ENCODE results near the gene FGGY. TPM values are rescaled to one million over a fixed set of nuclear protein-coding genes. Genes with fewer than 3 reads are reported as not detected.
"Not testable (repeated sequence)": the region's sequence is repeated elsewhere in the genome, so short reads cannot be mapped to it uniquely, and the experiment has no call there.

The FGGY gene
- total RNA-seq, 1 donor = 24.6 TPM

DNA sequence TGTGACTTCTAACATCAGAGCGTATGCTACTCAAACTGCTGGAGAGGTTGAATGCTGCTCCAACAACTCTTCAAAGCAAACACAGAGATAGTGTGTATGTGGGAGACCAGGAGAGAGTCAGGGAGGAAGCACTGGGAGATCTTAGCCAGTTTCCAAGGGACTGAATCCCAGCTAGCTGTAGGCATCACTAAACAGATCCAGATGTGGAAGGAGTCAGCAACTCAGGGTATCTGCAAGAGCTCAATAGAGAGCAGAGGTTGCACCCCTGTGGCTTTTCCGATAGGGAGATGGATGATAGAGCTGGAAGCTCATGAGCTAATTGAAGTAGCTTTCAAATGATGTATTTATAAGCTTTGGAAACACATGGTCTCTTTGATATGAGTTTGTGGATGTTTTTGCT is 349.0 kb downstream of the FGGY start:
- TF ChIP-seq CTCF (IDR thresholded peaks at IDR 0.05; ENCODE audit: extremely low read depth, low read depth, low read length) = no peak
- Histone ChIP-seq H3K9me3 (ENCODE audit: low read depth, low read length) (no peaks in the 10 kb centered on the region), H3K4me1 (ENCODE audit: insufficient read depth, low read length) (no peaks in the 10 kb centered on the region), H3K4me2 (ENCODE audit: insufficient read depth, low read length) (no peak overlapping the region), H3K27ac (ENCODE audit: low read depth, low read length) (no peak overlapping the region), H3K36me3 (ENCODE audit: insufficient read depth, low read length) (no peaks in the 10 kb centered on the region), H3K27me3 (ENCODE audit: insufficient read depth, low read length) (no peaks in the 10 kb centered on the region), H3K4me3 (ENCODE audit: insufficient read depth, low read length) (no peak overlapping the region), H2AFZ (ENCODE audit: low read length) (no peak overlapping the region), H3K79me2 (ENCODE audit: insufficient read depth, low read length) (no peaks in the 10 kb centered on the region), H4K20me1 (ENCODE audit: insufficient read depth, low read length) (no peaks in the 10 kb centered on the region)
- DNase-seq (ENCODE audit: insufficient read length, low spot score, missing footprints) = no peak

- not testable (repeated sequence) for H3K27me3 ChIP-seq (ENCODE audit: insufficient read depth, low read length); H3K4me2 ChIP-seq (ENCODE audit: insufficient read depth, low read length); H3K4me3 ChIP-seq (ENCODE audit: insufficient read depth, low read length); H3K27ac ChIP-seq (ENCODE audit: low read depth, low read length); H3K36me3 ChIP-seq (ENCODE audit: insufficient read depth, low read length); H2AFZ ChIP-seq (ENCODE audit: low read length); DNase-seq (ENCODE audit: insufficient read length, low spot score, missing footprints); H4K20me1 ChIP-seq (ENCODE audit: insufficient read depth, low read length); H3K79me2 ChIP-seq (ENCODE audit: insufficient read depth, low read length); H3K9me3 ChIP-seq (ENCODE audit: low read depth, low read length); H3K4me1 ChIP-seq (ENCODE audit: insufficient read depth, low read length)
Measured at GRCh38 chr1:59653142-59653958, 356.5 kb downstream of the FGGY start.

DNA sequence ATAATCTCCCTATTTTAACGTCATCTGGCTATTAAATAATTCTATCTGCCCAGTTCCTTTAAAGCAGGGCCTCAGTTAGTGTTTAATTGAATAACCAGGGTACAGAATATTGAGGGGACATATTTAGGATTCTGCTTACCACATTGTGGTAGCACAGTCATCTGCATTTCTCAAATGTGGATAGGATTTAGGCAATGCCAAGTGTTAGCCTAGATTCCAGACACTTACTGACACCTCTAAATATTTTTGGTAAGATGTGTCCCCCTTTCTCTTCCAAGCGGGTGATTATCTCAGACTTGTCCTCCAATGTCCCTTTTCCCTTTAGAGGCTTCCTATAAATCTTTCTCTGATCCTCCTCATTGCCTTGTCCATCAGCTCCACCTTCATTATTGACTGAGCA is 357.1 kb downstream of the FGGY start:
- TF ChIP-seq CTCF (IDR thresholded peaks at IDR 0.05; ENCODE audit: extremely low read depth, low read depth, low read length) = no peak
- no peak overlapping the region for H3K4me2 ChIP-seq (ENCODE audit: insufficient read depth, low read length)
- no peaks in the 10 kb centered on the region for H3K79me2 ChIP-seq (ENCODE audit: insufficient read depth, low read length)
- no peak overlapping the region for H3K4me3 ChIP-seq (ENCODE audit: insufficient read depth, low read length)
- H3K27me3 ChIP-seq (ENCODE audit: insufficient read depth, low read length) = no peaks in the 10 kb centered on the region
- no peaks in the 10 kb centered on the region for H3K4me1 ChIP-seq (ENCODE audit: insufficient read depth, low read length)
- H4K20me1 ChIP-seq (ENCODE audit: insufficient read depth, low read length) = no peaks in the 10 kb centered on the region
- no peak for DNase-seq (ENCODE audit: insufficient read length, low spot score, missing footprints)
- no peak overlapping the region for H3K27ac ChIP-seq (ENCODE audit: low read depth, low read length)
- H2AFZ ChIP-seq (ENCODE audit: low read length) = no peak overlapping the region
- no peaks in the 10 kb centered on the region for H3K36me3 ChIP-seq (ENCODE audit: insufficient read depth, low read length)
- H3K9me3 ChIP-seq (ENCODE audit: low read depth, low read length) = no peaks in the 10 kb centered on the region

- Histone ChIP-seq H3K27me3 (ENCODE audit: insufficient read depth, low read length) (no peaks in the 10 kb centered on the region), H3K9me3 (ENCODE audit: low read depth, low read length) (no peaks in the 10 kb centered on the region)
Measured at GRCh38 chr1:59657873-59658465, 361.1 kb downstream of the FGGY start.

More at GRCh38 chr1:59657873-59658465, 361.1 kb downstream of the FGGY start:
- Histone ChIP-seq H3K79me2 (ENCODE audit: insufficient read depth, low read length) (no peaks in the 10 kb centered on the region), H3K4me3 (ENCODE audit: insufficient read depth, low read length) (no peak overlapping the region), H3K27ac (ENCODE audit: low read depth, low read length) (no peak overlapping the region), H3K36me3 (ENCODE audit: insufficient read depth, low read length) (no peaks in the 10 kb centered on the region), H4K20me1 (ENCODE audit: insufficient read depth, low read length) (no peaks in the 10 kb centered on the region), H3K4me1 (ENCODE audit: insufficient read depth, low read length) (no peaks in the 10 kb centered on the region), H2AFZ (ENCODE audit: low read length) (no peak overlapping the region), H3K4me2 (ENCODE audit: insufficient read depth, low read length) (no peak overlapping the region)
- TF ChIP-seq CTCF (IDR thresholded peaks at IDR 0.05; ENCODE audit: extremely low read depth, low read depth, low read length) = no peak
- no peak for DNase-seq (ENCODE audit: insufficient read length, low spot score, missing footprints)

Measured in osteoblast (primary cell).